Endothelial cell of umbilical vein (primary cell): Measurements from ENCODE around the gene TBRG1.

ENCODE experiments used
- CTCF ChIP-seq, 2 donors: IDR thresholded peaks; 1 replicate in 1 of 2; 2 replicates in 1 of 2; pipeline ENCODE4 v1.5.1; 2011; ENCODE audit warnings: low read length in 2 of 2, mild to moderate bottlenecking in 2 of 2, moderate library complexity in 2 of 2, control low read depth in 1 of 2, inconsistent platforms in 1 of 2, low read depth in 1 of 2; ENCODE audit not compliant: insufficient read depth in 1 of 2; ENCODE audit errors: extremely low read depth in 1 of 2
- EZH2 ChIP-seq: IDR thresholded peaks from 2 replicates; pipeline ENCODE4 v1.6.1; 2012; ENCODE audit warnings: borderline replicate concordance, low read depth, mild to moderate bottlenecking, moderate library complexity, low read length, inconsistent platforms; ENCODE audit not compliant: severe bottlenecking
- MYC ChIP-seq: IDR thresholded peaks from one replicate; pipeline ENCODE4 v1.6.1; 2011; ENCODE audit warnings: mild to moderate bottlenecking, low read depth, low read length
- POLR2AphosphoS5 ChIP-seq: IDR thresholded peaks from 2 replicates; pipeline ENCODE4 v1.6.1; 2012; ENCODE audit warnings: low read depth, mild to moderate bottlenecking, control low read depth, low read length, moderate library complexity; ENCODE audit not compliant: insufficient read depth

GRCh38 chr11:124682443-124682842, 59.8 kb downstream of the TBRG1 start:
- TF ChIP-seq CTCF (IDR thresholded peaks at IDR 0.05; ENCODE audit: extremely low read depth in 1 of 2, insufficient read depth in 1 of 2, low read depth in 1 of 2, low read length in 2 of 2) (no peak), MYC (no peak), EZH2 (no peak), POLR2AphosphoS5 (no peak)
